ENCODE measurements around the gene OR1I1. TPM values are rescaled to one million over a fixed set of nuclear protein-coding genes. Genes with fewer than 3 reads are reported as not detected.

Gene OR1I1, protein sequence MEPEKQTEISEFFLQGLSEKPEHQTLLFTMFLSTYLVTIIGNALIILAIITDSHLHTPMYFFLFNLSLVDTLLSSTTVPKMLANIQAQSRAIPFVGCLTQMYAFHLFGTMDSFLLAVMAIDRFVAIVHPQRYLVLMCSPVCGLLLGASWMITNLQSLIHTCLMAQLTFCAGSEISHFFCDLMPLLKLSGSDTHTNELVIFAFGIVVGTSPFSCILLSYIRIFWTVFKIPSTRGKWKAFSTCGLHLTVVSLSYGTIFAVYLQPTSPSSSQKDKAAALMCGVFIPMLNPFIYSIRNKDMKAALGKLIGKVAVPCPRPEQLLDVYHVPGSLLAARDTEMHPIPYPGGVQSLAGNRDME
- total RNA-seq (not detected), polyA plus RNA-seq (ENCODE audit: insufficient read depth, low read depth, low replicate concordance) (not detected)
- long read RNA-seq, donor 1, result 0 reads
- long read RNA-seq, donor 2, result 0 reads

DNA sequence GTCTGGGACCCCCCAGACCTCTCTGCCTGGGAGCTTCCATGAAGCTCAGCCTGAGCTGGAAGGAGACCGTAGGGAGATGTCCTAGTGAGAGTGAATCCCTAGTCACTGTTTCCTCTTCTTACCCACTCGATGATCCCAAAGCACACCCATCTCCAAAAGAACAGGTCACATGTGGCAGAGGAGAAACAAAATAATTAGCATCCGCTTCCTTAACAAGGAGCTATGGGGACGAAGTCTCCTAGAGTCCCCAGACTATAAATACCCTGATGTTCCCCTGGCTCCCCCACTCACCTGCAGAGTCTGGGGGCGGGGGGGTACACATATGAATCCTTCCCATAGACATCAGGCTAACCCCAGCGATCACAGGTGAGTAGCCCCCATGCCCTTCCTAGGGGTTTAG lies at the start of gene OR1I1:
Gene OR1I1, plus strand, starts transcription at position 301 of the 400 bp plus-strand sequence. CDS start 4,855 bp downstream, outside the sequence.
- Histone ChIP-seq H3K27ac (no peak within 1 kb of the TSS), H3K27me3 (no peaks in the 10 kb centered on the region), H3K4me3 (no peak within 1 kb of the TSS), H3K9me3 (no peaks in the 10 kb centered on the region), H3K4me1 (no peaks in the 10 kb centered on the region), H3K36me3 (ENCODE audit: low read depth, missing control alignments) (no peaks in the 10 kb centered on the region)
- intact Hi-C loops (cut with DNase I; ENCODE audit: low total_unique reads), result no loop called here
- no peak for DNase-seq
- WGBS, 2 donors, result 70 to 76% methylated on average over 6 of the region's 6 CpGs
- TF ChIP-seq POLR2A (IDR thresholded peaks at IDR 0.05), result no peak
- TF ChIP-seq, protein P1, sequence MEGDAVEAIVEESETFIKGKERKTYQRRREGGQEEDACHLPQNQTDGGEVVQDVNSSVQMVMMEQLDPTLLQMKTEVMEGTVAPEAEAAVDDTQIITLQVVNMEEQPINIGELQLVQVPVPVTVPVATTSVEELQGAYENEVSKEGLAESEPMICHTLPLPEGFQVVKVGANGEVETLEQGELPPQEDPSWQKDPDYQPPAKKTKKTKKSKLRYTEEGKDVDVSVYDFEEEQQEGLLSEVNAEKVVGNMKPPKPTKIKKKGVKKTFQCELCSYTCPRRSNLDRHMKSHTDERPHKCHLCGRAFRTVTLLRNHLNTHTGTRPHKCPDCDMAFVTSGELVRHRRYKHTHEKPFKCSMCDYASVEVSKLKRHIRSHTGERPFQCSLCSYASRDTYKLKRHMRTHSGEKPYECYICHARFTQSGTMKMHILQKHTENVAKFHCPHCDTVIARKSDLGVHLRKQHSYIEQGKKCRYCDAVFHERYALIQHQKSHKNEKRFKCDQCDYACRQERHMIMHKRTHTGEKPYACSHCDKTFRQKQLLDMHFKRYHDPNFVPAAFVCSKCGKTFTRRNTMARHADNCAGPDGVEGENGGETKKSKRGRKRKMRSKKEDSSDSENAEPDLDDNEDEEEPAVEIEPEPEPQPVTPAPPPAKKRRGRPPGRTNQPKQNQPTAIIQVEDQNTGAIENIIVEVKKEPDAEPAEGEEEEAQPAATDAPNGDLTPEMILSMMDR (IDR thresholded peaks at IDR 0.05), result no peak

DNA sequence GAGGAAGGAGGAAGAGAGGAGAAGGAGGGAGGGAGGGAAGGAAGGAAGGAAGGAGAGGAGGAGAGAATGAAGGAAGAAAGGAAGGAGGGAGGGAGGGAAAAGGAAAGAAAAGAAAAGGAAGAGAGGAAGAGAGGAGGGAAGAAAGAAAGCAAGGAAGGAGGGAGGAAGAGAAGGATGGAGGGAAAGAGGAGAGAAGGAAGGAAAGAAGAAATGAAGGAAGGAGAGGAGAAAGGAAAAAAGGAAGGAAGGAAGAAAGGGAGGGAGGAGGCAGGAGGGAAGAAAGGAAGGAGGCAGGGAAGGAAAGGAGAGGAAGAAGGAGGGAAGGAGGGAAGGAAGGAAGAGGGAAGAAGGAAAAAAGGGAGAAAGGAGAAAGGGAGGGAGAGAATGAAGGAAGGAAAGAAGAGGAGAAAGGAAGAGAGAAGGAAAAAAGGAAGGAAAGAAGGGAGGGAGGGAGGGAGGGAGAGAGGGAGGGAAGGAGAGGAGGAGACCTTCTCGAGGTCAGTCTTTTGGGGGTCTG lies 46.2 kb upstream of the OR1I1 start:
- WGBS, 2 donors, result 56 to 63% methylated on average over 1 of the region's 1 CpG
- Histone ChIP-seq H3K27me3 (no peaks in the 10 kb centered on the region), H3K27ac (no peak overlapping the region), H3K36me3 (ENCODE audit: low read depth, missing control alignments) (no peaks in the 10 kb centered on the region), H3K4me1 (no peaks in the 10 kb centered on the region), H3K4me3 (no peak overlapping the region), H3K9me3 (no peaks in the 10 kb centered on the region)
- DNase-seq, result no peak
- intact Hi-C loops (cut with DNase I; ENCODE audit: low total_unique reads), result no loop called here
- TF ChIP-seq POLR2A (IDR thresholded peaks at IDR 0.05), result no peak
- TF ChIP-seq, protein P1 (IDR thresholded peaks at IDR 0.05), result no peak

DNA sequence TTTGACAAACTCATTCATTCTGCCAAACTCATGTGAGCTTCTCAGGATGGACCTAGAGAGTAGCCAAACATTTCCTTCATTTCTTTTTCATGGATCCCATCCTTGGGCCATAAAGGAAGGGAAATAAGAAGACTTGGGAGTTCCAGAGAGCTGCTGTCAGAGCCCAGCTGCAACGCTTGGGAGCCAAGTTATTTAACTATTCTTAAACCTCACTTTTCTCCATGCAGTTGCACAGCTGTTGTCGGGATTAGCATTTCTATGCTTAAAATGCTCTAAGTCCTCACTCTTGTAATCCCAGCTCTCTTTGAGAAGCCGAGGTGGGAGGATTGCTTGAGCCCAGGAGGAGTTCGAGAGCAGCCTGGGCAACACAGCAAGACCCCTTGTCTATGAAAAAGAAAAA lies 44.4 kb upstream of the OR1I1 start:
- no peak overlapping the region for H3K27ac ChIP-seq
- TF ChIP-seq, protein P1 (IDR thresholded peaks at IDR 0.05), result no peak
- TF ChIP-seq POLR2A (IDR thresholded peaks at IDR 0.05), result no peak
- H3K27me3 ChIP-seq, result no peaks in the 10 kb centered on the region
- H3K36me3 ChIP-seq (ENCODE audit: low read depth, missing control alignments), result no peaks in the 10 kb centered on the region
- no peaks in the 10 kb centered on the region for H3K4me1 ChIP-seq
- no peak for DNase-seq
- no peak overlapping the region for H3K4me3 ChIP-seq
- no peaks in the 10 kb centered on the region for H3K9me3 ChIP-seq
- WGBS, 2 donors, result 69 to 71% methylated on average over 4 of the region's 4 CpGs
- intact Hi-C loops (cut with DNase I; ENCODE audit: low total_unique reads), result no loop called here

DNA sequence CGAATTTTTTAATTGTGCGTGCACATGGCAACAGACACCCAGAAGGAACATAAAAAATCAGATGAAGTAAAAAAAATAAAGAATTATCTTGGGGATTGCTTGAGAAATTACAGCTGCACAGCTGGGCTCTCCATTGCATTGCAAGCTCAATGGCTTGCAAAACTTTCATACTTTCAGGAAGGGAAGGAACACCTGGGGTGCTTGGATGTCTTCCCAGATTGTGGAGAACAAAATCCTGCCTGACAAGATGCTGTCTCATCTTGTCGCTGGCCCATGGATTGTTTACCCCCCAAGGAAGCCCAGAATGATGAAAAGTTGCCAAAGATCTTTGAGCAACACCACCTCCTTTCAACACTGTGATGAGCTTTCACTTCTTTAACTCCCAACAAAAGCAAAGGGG lies 43.7 kb upstream of the OR1I1 start:
- H3K4me1 ChIP-seq, result no peaks in the 10 kb centered on the region
- no peaks in the 10 kb centered on the region for H3K9me3 ChIP-seq
- H3K27me3 ChIP-seq, result no peaks in the 10 kb centered on the region
- no peak overlapping the region for H3K27ac ChIP-seq
- TF ChIP-seq POLR2A (IDR thresholded peaks at IDR 0.05), result no peak
- TF ChIP-seq, protein P1 (IDR thresholded peaks at IDR 0.05), result no peak
- intact Hi-C loops (cut with DNase I; ENCODE audit: low total_unique reads), result no loop called here
- DNase-seq, result no peak
- H3K4me3 ChIP-seq, result no peak overlapping the region
- H3K36me3 ChIP-seq (ENCODE audit: low read depth, missing control alignments), result no peaks in the 10 kb centered on the region
- WGBS, 2 donors, result 72 to 76% methylated on average over 3 of the region's 3 CpGs

All from testis (tissue), 5 donors.